ENCODE data around the gene CPVL.
"Not testable (repeated sequence)": the region's sequence is repeated elsewhere in the genome, so short reads cannot be mapped to it uniquely, and the experiment has no call there.

CPVL gene

DNA sequence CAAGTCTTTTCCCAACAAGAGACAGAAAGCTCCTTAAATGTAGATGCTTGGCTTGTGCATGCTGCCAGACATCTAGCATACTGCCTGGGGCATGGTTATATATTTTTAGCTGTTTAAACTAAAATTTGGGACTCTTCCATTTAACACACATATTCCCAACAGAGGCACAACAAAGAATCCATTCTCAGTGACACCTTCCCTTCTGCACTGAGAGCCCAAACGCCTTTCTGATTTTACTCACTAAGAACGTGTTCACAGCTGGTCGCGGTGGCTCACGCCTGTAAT is 49.9 kb downstream of the CPVL start:
- Histone ChIP-seq H3K27ac (ENCODE audit: low read length, poor library complexity, severe bottlenecking) (no peak overlapping the region), H3K4me3 (ENCODE audit: insufficient read depth in 1 of 2, low read depth in 1 of 2, low read length in 2 of 2) (no peak overlapping the region), H4K91ac (ENCODE audit: low read length) (no peak overlapping the region), H3K79me1 (replicated peaks; ENCODE audit: low read length, poor library complexity, severe bottlenecking) (no peaks in the 10 kb centered on the region), H4K8ac (ENCODE audit: low read length) (no peak overlapping the region), H3K23ac (ENCODE audit: low read length in 2 of 2) (no peak overlapping the region), H2BK120ac (ENCODE audit: low read depth, low read length) (no peak overlapping the region), H3K14ac (ENCODE audit: low read length in 2 of 2) (no peak overlapping the region), H3K36me3 (ENCODE audit: control insufficient read depth in 1 of 2, insufficient read depth in 2 of 2, low read depth in 1 of 2, low read length in 2 of 2) (no peaks in the 10 kb centered on the region), H3K9ac (ENCODE audit: low read length) (peak overlapping the region; percentile 63), H3K9me3 (ENCODE audit: control insufficient read depth, low read length) (no peaks in the 10 kb centered on the region), H3K4ac (ENCODE audit: low read depth in 1 of 2, low read length in 2 of 2) (no peak overlapping the region), H2BK15ac (ENCODE audit: low read depth, poor library complexity, severe bottlenecking) (no peak overlapping the region), H2BK12ac (ENCODE audit: low read length in 2 of 2) (no peak overlapping the region), H2AFZ (ENCODE audit: low read depth, low read length) (no peak overlapping the region), H2BK5ac (ENCODE audit: low read depth, low read length, poor library complexity, severe bottlenecking) (no peak overlapping the region), H3K4me1 (ENCODE audit: control insufficient read depth, insufficient read depth, low read depth, low read length) (no peaks in the 10 kb centered on the region), H2AK5ac (ENCODE audit: low read length, severe bottlenecking) (no peak overlapping the region), H3K18ac (ENCODE audit: low read depth in 1 of 2, low read length in 2 of 2) (no peak overlapping the region), H3K4me2 (ENCODE audit: low read length, poor library complexity, severe bottlenecking) (no peak overlapping the region), H3K27me3 (ENCODE audit: control insufficient read depth in 1 of 2, insufficient read depth in 1 of 2, low read length in 2 of 2) (peaks cover 0 to 4% of the 10 kb centered on the region in 2 experiments)
- 95% methylated on average over 5 of the region's 5 CpGs for WGBS
- DNase-seq: no peak

- no peak overlapping the region for H2BK5ac ChIP-seq (ENCODE audit: low read depth, low read length, poor library complexity, severe bottlenecking)
- no peaks in the 10 kb centered on the region for H3K9me3 ChIP-seq (ENCODE audit: control insufficient read depth, low read length)
- no peak overlapping the region for H3K14ac ChIP-seq (ENCODE audit: low read length in 2 of 2)
- H2AFZ ChIP-seq (ENCODE audit: low read depth, low read length): no peak overlapping the region
- no peak for DNase-seq
- peak overlapping the region in 1 of 2 experiments; percentile 31 for H3K4me3 ChIP-seq (ENCODE audit: insufficient read depth in 1 of 2, low read depth in 1 of 2, low read length in 2 of 2)
- H3K79me1 ChIP-seq (replicated peaks; ENCODE audit: low read length, poor library complexity, severe bottlenecking): no peaks in the 10 kb centered on the region
- H4K91ac ChIP-seq (ENCODE audit: low read length): no peak overlapping the region
- no peaks in the 10 kb centered on the region for H3K36me3 ChIP-seq (ENCODE audit: control insufficient read depth in 1 of 2, insufficient read depth in 2 of 2, low read depth in 1 of 2, low read length in 2 of 2)
- peaks cover 0 to 4% of the 10 kb centered on the region in 2 experiments for H3K27me3 ChIP-seq (ENCODE audit: control insufficient read depth in 1 of 2, insufficient read depth in 1 of 2, low read length in 2 of 2)
- H3K4me2 ChIP-seq (ENCODE audit: low read length, poor library complexity, severe bottlenecking): no peak overlapping the region
- H3K18ac ChIP-seq (ENCODE audit: low read depth in 1 of 2, low read length in 2 of 2): no peak overlapping the region
- WGBS: 68% methylated on average over 5 of the region's 8 CpGs
- no peak overlapping the region for H2BK12ac ChIP-seq (ENCODE audit: low read length in 2 of 2)
- no peak overlapping the region for H3K23ac ChIP-seq (ENCODE audit: low read length in 2 of 2)
- peak overlapping the region; percentile 63 for H3K9ac ChIP-seq (ENCODE audit: low read length)
- H2BK15ac ChIP-seq (ENCODE audit: low read depth, poor library complexity, severe bottlenecking): no peak overlapping the region
- H3K4me1 ChIP-seq (ENCODE audit: control insufficient read depth, insufficient read depth, low read depth, low read length): no peaks in the 10 kb centered on the region
- H2AK5ac ChIP-seq (ENCODE audit: low read length, severe bottlenecking): no peak overlapping the region
- H3K4ac ChIP-seq (ENCODE audit: low read depth in 1 of 2, low read length in 2 of 2): no peak overlapping the region
- no peak overlapping the region for H2BK120ac ChIP-seq (ENCODE audit: low read depth, low read length)
- H4K8ac ChIP-seq (ENCODE audit: low read length): no peak overlapping the region
- H3K27ac ChIP-seq (ENCODE audit: low read length, poor library complexity, severe bottlenecking): no peak overlapping the region
Observed at GRCh38 chr7:29095631-29096445, 50.5 kb downstream of the CPVL start.

GRCh38 chr7:29093091-29093490 is 53.2 kb downstream of the CPVL start:
- WGBS: 98% methylated on average over 9 of the region's 11 CpGs

GRCh38 chr7:29091715-29092114 is 54.6 kb downstream of the CPVL start:
- Histone ChIP-seq H4K91ac (ENCODE audit: low read length) (no peak overlapping the region), H3K23ac (ENCODE audit: low read length in 2 of 2) (no peak overlapping the region), H3K79me1 (replicated peaks; ENCODE audit: low read length, poor library complexity, severe bottlenecking) (no peaks in the 10 kb centered on the region), H2AFZ (ENCODE audit: low read depth, low read length) (no peak overlapping the region), H3K14ac (ENCODE audit: low read length in 2 of 2) (no peak overlapping the region), H3K4ac (ENCODE audit: low read depth in 1 of 2, low read length in 2 of 2) (no peak overlapping the region), H3K9me3 (ENCODE audit: control insufficient read depth, low read length) (no peaks in the 10 kb centered on the region), H3K27me3 (ENCODE audit: control insufficient read depth in 1 of 2, insufficient read depth in 1 of 2, low read length in 2 of 2) (peaks cover 0 to 4% of the 10 kb centered on the region in 2 experiments), H3K27ac (ENCODE audit: low read length, poor library complexity, severe bottlenecking) (no peak overlapping the region), H3K36me3 (ENCODE audit: control insufficient read depth in 1 of 2, insufficient read depth in 2 of 2, low read depth in 1 of 2, low read length in 2 of 2) (no peaks in the 10 kb centered on the region), H2BK12ac (ENCODE audit: low read length in 2 of 2) (no peak overlapping the region), H3K9ac (ENCODE audit: low read length) (peak overlapping the region; percentile 89), H3K4me1 (ENCODE audit: control insufficient read depth, insufficient read depth, low read depth, low read length) (no peaks in the 10 kb centered on the region), H4K8ac (ENCODE audit: low read length) (no peak overlapping the region), H3K4me2 (ENCODE audit: low read length, poor library complexity, severe bottlenecking) (no peak overlapping the region), H3K18ac (ENCODE audit: low read depth in 1 of 2, low read length in 2 of 2) (peak overlapping the region in 1 of 2 experiments; percentile 30), H2BK15ac (ENCODE audit: low read depth, poor library complexity, severe bottlenecking) (no peak overlapping the region), H2BK120ac (ENCODE audit: low read depth, low read length) (no peak overlapping the region), H2BK5ac (ENCODE audit: low read depth, low read length, poor library complexity, severe bottlenecking) (no peak overlapping the region), H3K4me3 (ENCODE audit: insufficient read depth in 1 of 2, low read depth in 1 of 2, low read length in 2 of 2) (peak overlapping the region in 1 of 2 experiments; percentile 73), H2AK5ac (ENCODE audit: low read length, severe bottlenecking) (no peak overlapping the region)
- WGBS: 90% methylated on average over 3 of the region's 4 CpGs
- peak; percentile 12 for DNase-seq

More at GRCh38 chr7:29093091-29093490, 53.2 kb downstream of the CPVL start:
- not testable (repeated sequence) for H3K4me1 ChIP-seq (ENCODE audit: control insufficient read depth, insufficient read depth, low read depth, low read length); H3K4ac ChIP-seq (ENCODE audit: low read depth in 1 of 2, low read length in 2 of 2); H2BK15ac ChIP-seq (ENCODE audit: low read depth, poor library complexity, severe bottlenecking); H3K18ac ChIP-seq (ENCODE audit: low read depth in 1 of 2, low read length in 2 of 2); H3K9me3 ChIP-seq (ENCODE audit: control insufficient read depth, low read length); H3K9ac ChIP-seq (ENCODE audit: low read length); H3K4me3 ChIP-seq (ENCODE audit: insufficient read depth in 1 of 2, low read depth in 1 of 2, low read length in 2 of 2); H3K36me3 ChIP-seq (ENCODE audit: control insufficient read depth in 1 of 2, insufficient read depth in 2 of 2, low read depth in 1 of 2, low read length in 2 of 2); H4K8ac ChIP-seq (ENCODE audit: low read length); H3K27me3 ChIP-seq (ENCODE audit: control insufficient read depth in 1 of 2, insufficient read depth in 1 of 2, low read length in 2 of 2); H2BK5ac ChIP-seq (ENCODE audit: low read depth, low read length, poor library complexity, severe bottlenecking); H3K14ac ChIP-seq (ENCODE audit: low read length in 2 of 2); H3K27ac ChIP-seq (ENCODE audit: low read length, poor library complexity, severe bottlenecking); H2BK120ac ChIP-seq (ENCODE audit: low read depth, low read length); H3K79me1 ChIP-seq (replicated peaks; ENCODE audit: low read length, poor library complexity, severe bottlenecking); DNase-seq; H2AK5ac ChIP-seq (ENCODE audit: low read length, severe bottlenecking); H3K4me2 ChIP-seq (ENCODE audit: low read length, poor library complexity, severe bottlenecking); H3K23ac ChIP-seq (ENCODE audit: low read length in 2 of 2); H2AFZ ChIP-seq (ENCODE audit: low read depth, low read length); H2BK12ac ChIP-seq (ENCODE audit: low read length in 2 of 2); H4K91ac ChIP-seq (ENCODE audit: low read length)
